IMR-90 (cell line): Measurements from ENCODE around the gene PPP4C. TPM values are rescaled to one million over a fixed set of nuclear protein-coding genes. Genes with fewer than 3 reads are reported as not detected.
A peak's percentile ranks its signal among the peaks of the same experiment; 100 is the strongest.

Experiments
- ATAC-seq: fragments of 200-7000 bp; cut with Tn5 transposase; 2 replicates; pipeline ENCODE4 v1.9.1; 2020; ENCODE audit warnings: low read depth, mild to moderate bottlenecking, moderate library complexity
- BruUV-seq: library from RNA; stranded (reverse); fragments of 400-500 nt; replicated peaks from 2 replicates; lab custom pipeline; 2021; lab: Mats Ljungman, UMichigan
- CTCF ChIA-PET: fragments of 300-600 bp; formaldehyde crosslinking; extraction: SDS; loops from one replicate; lab custom pipeline; 2021; ENCODE audit warnings: antibody characterized with exemption; lab: Yijun Ruan, JAX
- POLR2A ChIA-PET: fragments of 300-600 bp; sonication (Branson Sonifier 250); formaldehyde crosslinking; loops from one replicate; lab custom pipeline; 2022; ENCODE audit warnings: antibody characterized with exemption; ENCODE audit not compliant: unreplicated experiment; lab: Charles Lee
- DNase-seq: peaks from one replicate; pipeline ENCODE4 v3.0.0; 2013
- H2AFZ ChIP-seq: replicated peaks from 2 replicates; pipeline ENCODE3; 2013; ENCODE audit warnings: low read length, mild to moderate bottlenecking; ENCODE audit not compliant: poor library complexity
- H2AK5ac ChIP-seq: 2 replicates; pipeline ENCODE4 v1.6.1; 2013; ENCODE audit warnings: low read depth, low read length, inconsistent platforms
- H2AK9ac ChIP-seq: replicated peaks from 2 replicates; pipeline ENCODE3; 2013; ENCODE audit warnings: mild to moderate bottlenecking, low read depth, low read length, moderate library complexity; ENCODE audit not compliant: poor library complexity
- H2BK120ac ChIP-seq: 2 replicates; pipeline ENCODE4 v1.6.1; 2013; ENCODE audit warnings: low read depth, low read length, inconsistent platforms
- H2BK15ac ChIP-seq: 3 replicates; pipeline ENCODE4 v1.6.1; 2013; ENCODE audit warnings: low read depth, low read length, inconsistent platforms
- H2BK20ac ChIP-seq: 2 replicates; pipeline ENCODE4 v1.6.1; 2013; ENCODE audit warnings: low read depth, mild to moderate bottlenecking, inconsistent platforms, low read length, moderate library complexity
- H2BK5ac ChIP-seq: 2 replicates; pipeline ENCODE4 v1.6.1; 2013; ENCODE audit warnings: mild to moderate bottlenecking, low read depth, low read length, inconsistent platforms; ENCODE audit not compliant: poor library complexity, severe bottlenecking
- H3K14ac ChIP-seq: replicated peaks from 2 replicates; pipeline ENCODE4 v1.6.1; 2013; ENCODE audit warnings: low read depth, low read length, inconsistent platforms
- H3K18ac ChIP-seq: 2 replicates; pipeline ENCODE4 v1.6.1; 2013; ENCODE audit warnings: low read depth, low read length, control low read depth
- H3K23ac ChIP-seq: 2 replicates; pipeline ENCODE4 v1.6.1; 2013; ENCODE audit warnings: low read depth, low read length, inconsistent platforms
- H3K27ac ChIP-seq: 2 replicates; pipeline ENCODE4 v1.5.1; 2013; ENCODE audit warnings: mild to moderate bottlenecking, control low read depth, low read length; ENCODE audit not compliant: insufficient read depth
- H3K27me3 ChIP-seq: 2 replicates; pipeline ENCODE4 v1.6.1; 2013; ENCODE audit warnings: low read length; ENCODE audit not compliant: control insufficient read depth, insufficient read depth
- H3K36me3 ChIP-seq: 2 replicates; pipeline ENCODE4 v1.6.1; 2013; ENCODE audit warnings: low read length, mixed read lengths; ENCODE audit not compliant: control insufficient read depth, insufficient read depth
- H3K4ac ChIP-seq: 2 replicates; pipeline ENCODE4 v1.6.1; 2013; ENCODE audit warnings: low read depth, low read length, inconsistent platforms
- H3K4me1 ChIP-seq: 2 replicates; pipeline ENCODE4 v1.6.1; 2013; ENCODE audit warnings: low read length, mixed read lengths; ENCODE audit not compliant: control insufficient read depth, insufficient read depth
- H3K4me2 ChIP-seq: 2 replicates; pipeline ENCODE4 v1.6.1; 2013; ENCODE audit warnings: low read depth, mild to moderate bottlenecking, control low read depth, low read length, moderate library complexity
- H3K4me3 ChIP-seq: 2 replicates; pipeline ENCODE4 v1.5.1; 2013; ENCODE audit warnings: low read depth, mild to moderate bottlenecking, control low read depth, low read length, moderate library complexity; ENCODE audit not compliant: insufficient read depth
- H3K56ac ChIP-seq: 2 replicates; pipeline ENCODE4 v1.6.1; 2013; ENCODE audit warnings: low read length, inconsistent platforms; ENCODE audit not compliant: insufficient read depth; ENCODE audit errors: extremely low read depth
- H3K79me1 ChIP-seq, 2 experiments: 2 replicates each; pipeline ENCODE4 v1.6.1; 2013; ENCODE audit warnings: low read length in 2 of 2, inconsistent platforms in 1 of 2, low read depth in 1 of 2
- H3K9ac ChIP-seq: 2 replicates; pipeline ENCODE4 v1.6.1; 2013; ENCODE audit warnings: low read depth, low read length, control low read depth
- H3K9me1 ChIP-seq: 2 replicates; pipeline ENCODE4 v1.6.1; 2013; ENCODE audit warnings: low read length, inconsistent platforms; ENCODE audit not compliant: insufficient read depth
- H3K9me3 ChIP-seq: 2 replicates; pipeline ENCODE4 v1.6.1; 2013; ENCODE audit warnings: low read length; ENCODE audit not compliant: control insufficient read depth, insufficient read depth
- H4K20me1 ChIP-seq: 2 replicates; pipeline ENCODE4 v1.6.1; 2013; ENCODE audit warnings: low read length, inconsistent platforms; ENCODE audit not compliant: insufficient read depth
- H4K5ac ChIP-seq: 2 replicates; pipeline ENCODE4 v1.6.1; 2013; ENCODE audit warnings: mild to moderate bottlenecking, low read depth, low read length, control low read depth
- H4K8ac ChIP-seq, 2 experiments: 2 replicates each; pipeline ENCODE4 v1.6.1; 2013; ENCODE audit warnings: low read depth in 2 of 2, low read length in 2 of 2, control low read depth in 1 of 2, inconsistent platforms in 1 of 2
- H4K91ac ChIP-seq: 2 replicates; pipeline ENCODE4 v1.6.1; 2013; ENCODE audit warnings: low read depth, low read length, inconsistent platforms; ENCODE audit not compliant: insufficient read depth
- CEBPB ChIP-seq: IDR thresholded peaks from 2 replicates; pipeline ENCODE4 v1.6.1; 2012; ENCODE audit warnings: low read depth, low read length, improper control_type of control experiment
- CTCF ChIP-seq: conservative IDR thresholded peaks from 2 replicates; pipeline ENCODE4 v1.5.1; 2012; ENCODE audit warnings: mild to moderate bottlenecking, low read depth, low read length, improper control_type of control experiment
- USF2 ChIP-seq: fragments of 150-350 bp; IDR thresholded peaks from 2 replicates; pipeline ENCODE4 v1.6.1; 2017; ENCODE audit warnings: mild to moderate bottlenecking, antibody characterized with exemption, low read length, low read depth
- WGBS, 2 experiments: methylation state at CpG; one replicate each; pipeline versions ENCODE4 v1.1.5 to v1.1.7; 2013; ENCODE audit warnings: missing lambda C conversion rate in 2 of 2; ENCODE audit not compliant: insufficient read length in 1 of 2; ENCODE audit errors: extremely low coverage in 2 of 2; 5-methylcytosine and 5-hydroxymethylcytosine counted together
- dilution Hi-C: fragments of 300-500 bp; cut with HindIII; formaldehyde crosslinking; loops from one replicate; pipeline ENCODE4 v1.14.3; 2018; ENCODE audit warnings: low sequenced_read_pairs; ENCODE audit not compliant: unreplicated experiment
- in situ Hi-C: fragments of 300-500 bp; cut with MboI; formaldehyde crosslinking; loops from 3 replicates; pipeline ENCODE4 v1.14.3; 2019; ENCODE audit warnings: low sequenced_read_pairs, inconsistent platforms, mixed read lengths
- intact Hi-C: fragments of 100-400 bp; cut with micrococcal nuclease; formaldehyde crosslinking; loops from 2 replicates; pipeline ENCODE4 v1.10.0; 2022
- polyA plus RNA-seq, 3 experiments: library from polyadenylated mRNA; depleted of rRNA; stranded (reverse); fragments of >200 nt; gene quantifications; 2 replicates each; pipeline ENCODE4 v1.2.3, GENCODE V29; 2012; ENCODE audit warnings: low replicate concordance in 1 of 3
- total RNA-seq: library from RNA; depleted of rRNA; stranded (reverse); fragments of >200 nt; gene quantifications from 2 replicates; pipeline ENCODE4 v1.2.3, GENCODE V29; 2012

Gene PPP4C
- total and polyA plus RNA-seq, 2 of the 4 experiments (the other 2 are of a cell fraction), result 200 to 209 TPM

DNA sequence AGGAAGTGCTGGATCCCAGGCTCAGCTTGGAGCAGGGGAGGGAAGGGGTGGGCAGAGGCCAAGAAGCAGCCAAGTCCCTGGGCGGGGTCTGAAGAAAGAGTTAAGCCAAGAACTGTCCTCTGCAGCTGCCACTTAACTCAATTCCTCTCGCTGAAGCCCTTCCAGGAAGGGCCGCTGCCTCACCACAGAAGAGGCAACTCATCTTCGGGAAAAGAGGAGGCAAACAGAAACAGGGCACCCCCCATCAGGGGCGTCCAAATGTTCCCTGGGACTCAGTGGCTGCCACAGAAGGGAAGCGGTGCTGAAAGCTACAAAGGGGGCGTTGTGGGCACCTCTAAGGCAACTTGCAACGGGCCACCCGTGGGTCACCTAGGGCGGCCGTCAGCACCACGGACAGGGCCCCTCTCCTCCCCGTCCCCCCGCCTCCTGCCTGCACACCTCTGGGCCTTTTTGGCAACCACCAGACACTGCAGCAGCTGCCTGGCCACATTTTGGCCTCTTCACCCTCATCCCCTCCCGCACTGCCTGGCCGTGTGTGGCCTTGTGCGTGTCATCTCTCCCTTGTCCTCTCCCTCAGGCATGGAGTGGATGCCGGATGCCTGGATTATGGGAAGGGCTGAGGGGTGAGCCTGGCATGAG lies 47.2 kb upstream of the PPP4C start:
- ATAC-seq (peak; percentile 60), DNase-seq (no peak)
- Histone ChIP-seq H3K4me1 (no peaks in the 10 kb centered on the region), H4K8ac (no peak overlapping the region), H3K9ac (no peak overlapping the region), H4K5ac (no peak overlapping the region), H2BK15ac (no peak overlapping the region), H2AK5ac (no peak overlapping the region), H3K4me2 (no peak overlapping the region), H4K91ac (no peak overlapping the region), H3K4ac (no peak overlapping the region), H3K27ac (no peak overlapping the region), H3K9me3 (no peaks in the 10 kb centered on the region), H2BK5ac (no peak overlapping the region), H2AK9ac (peak overlapping the region; percentile 42), H3K56ac (no peak overlapping the region), H3K79me1 (no peaks in the 10 kb centered on the region), H2BK120ac (no peak overlapping the region), H4K20me1 (peaks cover 9% of the 10 kb centered on the region; the same call in 1 of the 2 replicates), H2AFZ (no peak overlapping the region), H2BK20ac (no peak overlapping the region), H3K18ac (no peak overlapping the region), H3K9me1 (no peaks in the 10 kb centered on the region), H3K14ac (no peak overlapping the region), H3K4me3 (no peak overlapping the region), H3K36me3 (no peaks in the 10 kb centered on the region), H3K27me3 (peaks cover 70% of the 10 kb centered on the region), H3K23ac (no peak overlapping the region)
- dilution Hi-C loops, result no loop called here
- no peak for TF ChIP-seq CTCF
- no peak for TF ChIP-seq USF2
- TF ChIP-seq CEBPB, result no peak
- in situ Hi-C loops, result loop anchor here (10.0 kb wide), 1 partner anchor 334 kb away; no protein-coding TSS in a partner anchor
- POLR2A ChIA-PET, result no interaction called here
- CTCF ChIA-PET, result no interaction called here
- WGBS, 2 experiments, result 5% methylated on average over 8 of the region's 18 CpGs; no CpG with 5 or more reads in 1 of the 2 experiments
- intact Hi-C loops, result no loop called here
- BruUV-seq, result no TSS peak
